ENCODE results near the gene IL23A.

- TF ChIP-seq EZH2phosphoT487 (IDR thresholded peaks at IDR 0.05; ENCODE audit: insufficient read depth, low read depth) = no peak
- TF ChIP-seq EZH2 (IDR thresholded peaks at IDR 0.05; ENCODE audit: insufficient read depth, poor library complexity, severe bottlenecking) = no peak
These were observed 12.2 kb upstream of the IL23A start for GRCh38 chr12:56326533-56326932.

Data from GM23248 (cell line).